Gastroesophageal sphincter (tissue), 4 donors: Measurements from ENCODE around the gene DYNC2H1. TPM values are rescaled to one million over a fixed set of nuclear protein-coding genes. Genes with fewer than 3 reads are reported as not detected.

Experiments used
- ATAC-seq: fragments of 150-250 bp; one replicate; pipeline ENCODE4 v1.9.1; 2016; ENCODE audit warnings: mild to moderate bottlenecking, moderate library complexity
- H3K27ac ChIP-seq, 4 donors: fragments of 200-600 bp; sonication (generic) in 3 of 4; 1 replicate in 3 of 4; 2 replicates in 1 of 4; pipeline ENCODE4 v1.5.1; 2016 to 2019
- H3K27me3 ChIP-seq: fragments of 200-600 bp; sonication (generic); one replicate; pipeline ENCODE4 v1.5.1; 2019
- H3K36me3 ChIP-seq, 2 donors: fragments of 200-600 bp; sonication (generic); one replicate each; pipeline ENCODE4 v1.5.1; 2019; ENCODE audit warnings: control low read depth in 1 of 2
- H3K4me1 ChIP-seq, 3 donors: fragments of 200-600 bp; sonication (generic); 1 replicate in 2 of 3; 2 replicates in 1 of 3; pipeline ENCODE4 v1.5.1; 2016 to 2019; ENCODE audit warnings: control low read depth in 2 of 3
- H3K4me3 ChIP-seq, 2 donors: fragments of 200-600 bp; sonication (generic); one replicate each; pipeline ENCODE4 v1.5.1; 2019; ENCODE audit warnings: mild to moderate bottlenecking in 1 of 2, moderate library complexity in 1 of 2
- H3K9me3 ChIP-seq, 3 donors: fragments of 200-600 bp; sonication (generic); one replicate each; pipeline ENCODE4 v1.5.1; 2017 to 2019; ENCODE audit warnings: control low read depth in 2 of 3
- EP300 ChIP-seq: sonication (generic); formaldehyde crosslinking; IDR thresholded peaks from one replicate; pipeline ENCODE4 v1.6.1; 2017; ENCODE audit warnings: antibody characterized with exemption, mild to moderate bottlenecking
- POLR2A ChIP-seq, 2 donors: fragments of 450-650 bp; IDR thresholded peaks; one replicate each; pipeline ENCODE4 v1.6.1; 2017; ENCODE audit warnings: antibody characterized with exemption in 2 of 2, mild to moderate bottlenecking in 2 of 2, moderate library complexity in 1 of 2
- POLR2AphosphoS5 ChIP-seq: sonication (generic); formaldehyde crosslinking; IDR thresholded peaks from one replicate; pipeline ENCODE4 v1.6.1; 2017; ENCODE audit warnings: antibody characterized with exemption
- WGBS, 2 donors: methylation state at CpG; one replicate each; pipeline ENCODE4 v1.1.5; 2018; ENCODE audit warnings: low coverage in 1 of 2; 5-methylcytosine and 5-hydroxymethylcytosine counted together
- total RNA-seq, 4 donors: library from RNA; depleted of rRNA; stranded (reverse); fragments of >200 nt; gene quantifications; one replicate each; pipeline ENCODE4 v1.1.0, GENCODE V29; 2016
- TF ChIP-seq, protein P1 (sequence below), 4 experiments: fragments of 200-600 bp in 2 of 4; fragments of 450-650 bp in 2 of 4; sonication (generic) in 1 of 4; IDR thresholded peaks; one replicate each; pipeline ENCODE4 v1.5.1; 2017 to 2019; ENCODE audit warnings: antibody characterized with exemption in 4 of 4, mild to moderate bottlenecking in 2 of 4, moderate library complexity in 2 of 4

DYNC2H1 gene
- total RNA-seq, 4 donors from 2014 or later: 11.5 to 26.7 (median 18.1) TPM

DNA sequence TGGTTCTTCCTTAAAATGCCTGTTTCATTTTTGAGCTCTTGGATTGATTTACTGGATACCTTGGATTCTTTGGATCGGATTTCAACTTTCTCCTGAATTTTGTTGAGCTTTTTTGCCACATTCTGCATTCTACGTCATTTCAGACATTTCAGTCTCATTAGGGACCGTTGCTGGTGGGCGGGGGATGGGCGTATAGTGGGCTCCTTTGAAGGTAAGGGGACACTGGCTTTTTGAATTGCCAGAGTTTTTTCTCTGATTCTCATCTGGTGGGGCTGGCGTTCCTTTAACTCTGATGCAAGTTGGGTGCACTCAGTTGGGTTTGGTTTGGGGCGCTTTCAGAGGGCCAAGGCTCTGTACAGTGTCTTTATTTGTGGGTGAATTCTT, 216.5 kb downstream of the DYNC2H1 start:
- no peak for ATAC-seq
- H3K27me3 ChIP-seq: no peaks in the 10 kb centered on the region
- no peaks in the 10 kb centered on the region for H3K4me1 ChIP-seq
- H3K9me3 ChIP-seq: no peaks in the 10 kb centered on the region
- no peak overlapping the region for H3K4me3 ChIP-seq
- TF ChIP-seq EP300 (no peak), POLR2A (IDR thresholded peaks at IDR 0.05) (no peak), POLR2AphosphoS5 (no peak)
- TF ChIP-seq, protein P1, sequence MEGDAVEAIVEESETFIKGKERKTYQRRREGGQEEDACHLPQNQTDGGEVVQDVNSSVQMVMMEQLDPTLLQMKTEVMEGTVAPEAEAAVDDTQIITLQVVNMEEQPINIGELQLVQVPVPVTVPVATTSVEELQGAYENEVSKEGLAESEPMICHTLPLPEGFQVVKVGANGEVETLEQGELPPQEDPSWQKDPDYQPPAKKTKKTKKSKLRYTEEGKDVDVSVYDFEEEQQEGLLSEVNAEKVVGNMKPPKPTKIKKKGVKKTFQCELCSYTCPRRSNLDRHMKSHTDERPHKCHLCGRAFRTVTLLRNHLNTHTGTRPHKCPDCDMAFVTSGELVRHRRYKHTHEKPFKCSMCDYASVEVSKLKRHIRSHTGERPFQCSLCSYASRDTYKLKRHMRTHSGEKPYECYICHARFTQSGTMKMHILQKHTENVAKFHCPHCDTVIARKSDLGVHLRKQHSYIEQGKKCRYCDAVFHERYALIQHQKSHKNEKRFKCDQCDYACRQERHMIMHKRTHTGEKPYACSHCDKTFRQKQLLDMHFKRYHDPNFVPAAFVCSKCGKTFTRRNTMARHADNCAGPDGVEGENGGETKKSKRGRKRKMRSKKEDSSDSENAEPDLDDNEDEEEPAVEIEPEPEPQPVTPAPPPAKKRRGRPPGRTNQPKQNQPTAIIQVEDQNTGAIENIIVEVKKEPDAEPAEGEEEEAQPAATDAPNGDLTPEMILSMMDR (IDR thresholded peaks at IDR 0.05): no peak
- peaks cover 0 to 42% of the 10 kb centered on the region in 2 donors for H3K36me3 ChIP-seq
- no peak overlapping the region for H3K27ac ChIP-seq
- WGBS, 2 donors: 72 to 84% methylated on average over 3 to 6 of the region's 7 CpGs

- ATAC-seq: peak; percentile 43
- Histone ChIP-seq H3K4me3 (no peak overlapping the region), H3K27ac (no peak overlapping the region), H3K9me3 (no peaks in the 10 kb centered on the region), H3K27me3 (no peaks in the 10 kb centered on the region), H3K36me3 (peaks cover 0 to 37% of the 10 kb centered on the region in 2 donors), H3K4me1 (no peaks in the 10 kb centered on the region)
- no peak for TF ChIP-seq POLR2A (IDR thresholded peaks at IDR 0.05)
- no peak for TF ChIP-seq EP300
- no peak for TF ChIP-seq POLR2AphosphoS5
- TF ChIP-seq, protein P1 (IDR thresholded peaks at IDR 0.05): peak in 1 of 4 experiments; percentile 37
- WGBS, 2 donors: 17% methylated on average over 1 to 2 of the region's 25 CpGs
Measured at GRCh38 chr11:103326070-103326794, 217.0 kb downstream of the DYNC2H1 start.

GRCh38 chr11:103327721-103328120, 218.5 kb downstream of the DYNC2H1 start:
- Histone ChIP-seq H3K36me3 (peaks cover 0 to 27% of the 10 kb centered on the region in 2 donors), H3K27me3 (no peaks in the 10 kb centered on the region), H3K27ac (no peak overlapping the region), H3K9me3 (no peaks in the 10 kb centered on the region), H3K4me3 (no peak overlapping the region), H3K4me1 (no peaks in the 10 kb centered on the region)
- 88 to 91% methylated on average over 5 of the region's 5 CpGs for WGBS, 2 donors
- TF ChIP-seq POLR2A (IDR thresholded peaks at IDR 0.05) (no peak), EP300 (no peak), POLR2AphosphoS5 (no peak)
- TF ChIP-seq, protein P1 (IDR thresholded peaks at IDR 0.05): no peak
- ATAC-seq: no peak

DNA sequence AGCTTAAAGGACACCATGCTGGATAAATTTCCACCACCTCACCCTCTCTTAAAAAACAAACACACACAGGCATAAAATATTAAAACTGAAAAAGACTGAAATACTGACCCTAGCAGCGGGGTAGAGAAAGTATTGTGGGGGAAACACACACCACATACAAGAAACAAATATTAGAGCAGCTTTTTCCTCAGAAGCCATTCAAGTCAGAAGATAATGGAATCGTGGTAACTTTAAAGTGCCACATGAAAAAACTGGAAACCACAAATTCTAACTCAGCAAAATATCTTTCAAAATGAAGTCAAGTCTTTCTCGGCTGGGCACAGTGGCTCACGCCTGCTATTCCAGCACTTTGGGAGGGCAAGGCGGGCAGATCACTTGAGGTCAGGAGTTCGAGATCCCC, 223.2 kb downstream of the DYNC2H1 start:
- no peak overlapping the region for H3K4me3 ChIP-seq
- no peak overlapping the region for H3K27ac ChIP-seq
- no peak for ATAC-seq
- no peaks in the 10 kb centered on the region for H3K9me3 ChIP-seq
- no peak for TF ChIP-seq POLR2A (IDR thresholded peaks at IDR 0.05)
- TF ChIP-seq EP300: no peak
- TF ChIP-seq POLR2AphosphoS5: no peak
- TF ChIP-seq, protein P1 (IDR thresholded peaks at IDR 0.05): no peak
- H3K4me1 ChIP-seq: no peaks in the 10 kb centered on the region
- no peaks in the 10 kb centered on the region for H3K36me3 ChIP-seq
- H3K27me3 ChIP-seq: no peaks in the 10 kb centered on the region
- WGBS, 2 donors: 85 to 100% methylated on average over 1 to 6 of the region's 6 CpGs
